ENCODE data around the gene BANP. TPM values are rescaled to one million over a fixed set of nuclear protein-coding genes. Genes with fewer than 3 reads are reported as not detected.

Gene BANP
- total and polyA plus RNA-seq, 12 donors: 10.4 to 29.8 (median 21.7) TPM

GRCh38 chr16:87917503-87917902 lies 33.7 kb upstream of the BANP start:
- 63 to 90% (median 83%) methylated on average over 6 to 9 of the region's 9 CpGs for WGBS, 4 donors
- no peak for DNase-seq
- H3K27me3 ChIP-seq: no peaks in the 10 kb centered on the region
- H3K27ac ChIP-seq: peak overlapping the region in 2 of 5 donors; percentile 84 to 92
- peaks cover 20 to 21% of the 10 kb centered on the region in 2 donors for H3K4me1 ChIP-seq (replicated peaks in 1 of 2)
- no peak for TF ChIP-seq POLR2A (IDR thresholded peaks at IDR 0.05)
- no peak for TF ChIP-seq CTCF (IDR thresholded peaks at IDR 0.05)
- H3K9me3 ChIP-seq (replicated peaks in 1 of 3): no peaks in the 10 kb centered on the region
- H3K4me3 ChIP-seq: no peak overlapping the region
- intact Hi-C loops (cut with DNase I): no loop called here
- no peaks in the 10 kb centered on the region for H3K36me3 ChIP-seq (replicated peaks in 1 of 2)

GRCh38 chr16:87918338-87918737 lies 32.9 kb upstream of the BANP start:
- H3K36me3 ChIP-seq (replicated peaks in 1 of 2): no peaks in the 10 kb centered on the region
- peak overlapping the region; percentile 69 to 93 (median 92) for H3K27ac ChIP-seq
- TF ChIP-seq POLR2A (IDR thresholded peaks at IDR 0.05): no peak
- TF ChIP-seq CTCF (IDR thresholded peaks at IDR 0.05): no peak
- peak overlapping the region in 2 of 4 donors; percentile 7 to 40 for H3K4me3 ChIP-seq
- whole genome bisulfite sequencing, 4 donors: 34 to 50% (median 40%) methylated on average over 10 to 13 of the region's 13 CpGs
- no peaks in the 10 kb centered on the region for H3K27me3 ChIP-seq
- peak; percentile 77 to 93 (median 91) for DNase-seq
- peaks cover 23 to 27% of the 10 kb centered on the region in 2 donors for H3K4me1 ChIP-seq (replicated peaks in 1 of 2)
- no peaks in the 10 kb centered on the region for H3K9me3 ChIP-seq (replicated peaks in 1 of 3)
- intact Hi-C loops (cut with DNase I): no loop called here

- no peak for TF ChIP-seq CTCF (IDR thresholded peaks at IDR 0.05)
- no peak for TF ChIP-seq POLR2A (IDR thresholded peaks at IDR 0.05)
- Histone ChIP-seq H3K4me1 (replicated peaks in 1 of 2) (peaks cover 23 to 27% of the 10 kb centered on the region in 2 donors), H3K36me3 (replicated peaks in 1 of 2) (no peaks in the 10 kb centered on the region), H3K4me3 (peak overlapping the region in 2 of 4 donors; percentile 7 to 40), H3K9me3 (replicated peaks in 1 of 3) (no peaks in the 10 kb centered on the region), H3K27me3 (no peaks in the 10 kb centered on the region), H3K27ac (peak overlapping the region; percentile 69 to 93 (median 92))
- WGBS, 4 donors: 18 to 49% (median 44%) methylated on average over 18 to 37 of the region's 37 CpGs
- intact Hi-C loops (cut with DNase I): no loop called here
- peak; percentile 57 to 83 (median 70) for DNase-seq
Measured at GRCh38 chr16:87918866-87919680, 32.2 kb upstream of the BANP start.

- TF ChIP-seq CTCF (IDR thresholded peaks at IDR 0.05): no peak
- no peak for TF ChIP-seq POLR2A (IDR thresholded peaks at IDR 0.05)
- peaks cover 23 to 27% of the 10 kb centered on the region in 2 donors for H3K4me1 ChIP-seq (replicated peaks in 1 of 2)
- no peaks in the 10 kb centered on the region for H3K36me3 ChIP-seq (replicated peaks in 1 of 2)
- no peak for DNase-seq
- intact Hi-C loops (cut with DNase I): no loop called here
- WGBS, 4 donors: 91 to 95% (median 92%) methylated on average over 7 to 10 of the region's 10 CpGs
- no peaks in the 10 kb centered on the region for H3K9me3 ChIP-seq (replicated peaks in 1 of 3)
- H3K27me3 ChIP-seq: no peaks in the 10 kb centered on the region
- no peak overlapping the region for H3K27ac ChIP-seq
- no peak overlapping the region for H3K4me3 ChIP-seq
Measured at GRCh38 chr16:87919681-87919994, 31.6 kb upstream of the BANP start.
